Mammary epithelial cell (primary cell): ENCODE measurements around the gene LIX1L.

Source experiments
- CTCF ChIP-seq, 2 donors: IDR thresholded peaks in 1 of 2; conservative IDR thresholded peaks in 1 of 2; 2 replicates each; pipeline ENCODE4 v1.5.1; 2011 to 2012; ENCODE audit warnings: inconsistent platforms in 2 of 2, low read length in 2 of 2, mild to moderate bottlenecking in 2 of 2, control low read depth in 1 of 2, low read depth in 1 of 2; ENCODE audit not compliant: insufficient read depth in 1 of 2; ENCODE audit errors: extremely low read depth in 1 of 2
- EZH2 ChIP-seq: IDR thresholded peaks from 2 replicates; pipeline ENCODE4 v1.6.1; 2012; ENCODE audit warnings: low read length, inconsistent platforms, borderline replicate concordance

- TF ChIP-seq CTCF (conservative IDR thresholded peaks at IDR 0.05 in 1 of 2, IDR thresholded peaks at IDR 0.05 in 1 of 2; ENCODE audit: extremely low read depth in 1 of 2, insufficient read depth in 1 of 2, low read depth in 1 of 2, low read length in 2 of 2) (no peak), EZH2 (no peak)
Measured at GRCh38 chr1:145942871-145943270, 14.9 kb downstream of the LIX1L start.
